Measurements from ENCODE around the gene PNISR.

PNISR gene

DNA sequence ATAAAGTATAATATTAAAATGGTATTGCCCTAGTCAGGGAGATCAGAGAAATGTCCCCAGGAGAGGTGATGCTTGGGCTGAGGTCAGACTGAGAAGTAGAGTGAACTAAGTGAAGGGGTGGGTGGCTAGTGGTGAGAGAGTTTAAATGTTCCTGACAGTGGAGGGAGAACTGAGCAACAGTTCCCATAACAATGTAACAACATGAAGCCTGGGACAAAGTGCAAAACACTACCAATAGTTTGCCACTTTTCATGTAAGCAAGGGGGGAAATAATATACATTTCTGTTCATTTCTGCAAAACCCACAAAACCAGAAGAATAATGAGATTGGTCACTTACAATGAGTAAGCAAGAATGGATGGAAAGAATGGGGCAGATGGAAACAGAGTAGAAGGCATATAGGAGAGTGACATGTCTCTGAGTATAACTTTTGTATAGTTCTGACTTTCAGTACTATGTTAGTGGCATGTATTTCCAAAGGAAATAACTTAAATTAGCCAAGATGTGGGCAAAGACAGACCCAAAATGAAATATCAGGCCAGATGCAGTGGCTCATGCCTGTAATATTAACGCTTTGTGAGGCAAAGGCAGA, 62.3 kb downstream of the PNISR start:
- no peak overlapping the region for H3K4me3 ChIP-seq (replicated peaks in 1 of 2; ENCODE audit: low read depth in 2 of 2, low read length in 2 of 2)
- no peak for DNase-seq (ENCODE audit: low read depth in 2 of 2)
- TF ChIP-seq, protein P1, sequence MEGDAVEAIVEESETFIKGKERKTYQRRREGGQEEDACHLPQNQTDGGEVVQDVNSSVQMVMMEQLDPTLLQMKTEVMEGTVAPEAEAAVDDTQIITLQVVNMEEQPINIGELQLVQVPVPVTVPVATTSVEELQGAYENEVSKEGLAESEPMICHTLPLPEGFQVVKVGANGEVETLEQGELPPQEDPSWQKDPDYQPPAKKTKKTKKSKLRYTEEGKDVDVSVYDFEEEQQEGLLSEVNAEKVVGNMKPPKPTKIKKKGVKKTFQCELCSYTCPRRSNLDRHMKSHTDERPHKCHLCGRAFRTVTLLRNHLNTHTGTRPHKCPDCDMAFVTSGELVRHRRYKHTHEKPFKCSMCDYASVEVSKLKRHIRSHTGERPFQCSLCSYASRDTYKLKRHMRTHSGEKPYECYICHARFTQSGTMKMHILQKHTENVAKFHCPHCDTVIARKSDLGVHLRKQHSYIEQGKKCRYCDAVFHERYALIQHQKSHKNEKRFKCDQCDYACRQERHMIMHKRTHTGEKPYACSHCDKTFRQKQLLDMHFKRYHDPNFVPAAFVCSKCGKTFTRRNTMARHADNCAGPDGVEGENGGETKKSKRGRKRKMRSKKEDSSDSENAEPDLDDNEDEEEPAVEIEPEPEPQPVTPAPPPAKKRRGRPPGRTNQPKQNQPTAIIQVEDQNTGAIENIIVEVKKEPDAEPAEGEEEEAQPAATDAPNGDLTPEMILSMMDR (IDR thresholded peaks at IDR 0.05; ENCODE audit: low read depth, low read length): no peak

DNA sequence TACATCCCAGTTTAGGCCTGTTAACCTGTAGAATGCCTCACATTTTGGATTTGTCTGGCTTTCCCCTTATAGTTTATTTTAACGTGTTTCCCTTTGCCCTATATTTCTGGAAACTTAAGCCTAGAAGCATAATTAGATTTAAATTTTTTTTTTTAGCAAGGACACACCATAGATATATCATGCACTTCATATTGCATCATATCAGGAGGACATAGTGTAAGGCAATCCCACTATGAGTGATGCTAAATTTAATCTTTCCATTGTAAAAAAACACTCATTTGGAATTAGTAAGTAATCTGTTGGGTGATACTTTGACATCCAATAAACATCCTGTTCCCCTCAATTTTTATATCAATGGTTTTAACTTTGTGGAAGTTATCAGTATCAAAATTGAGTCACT, 65.3 kb downstream of the PNISR start:
- no peak overlapping the region for H3K4me3 ChIP-seq (replicated peaks in 1 of 2; ENCODE audit: low read depth in 2 of 2, low read length in 2 of 2)
- DNase-seq (ENCODE audit: low read depth in 2 of 2): no peak
- TF ChIP-seq, protein P1 (IDR thresholded peaks at IDR 0.05; ENCODE audit: low read depth, low read length): no peak

DNA sequence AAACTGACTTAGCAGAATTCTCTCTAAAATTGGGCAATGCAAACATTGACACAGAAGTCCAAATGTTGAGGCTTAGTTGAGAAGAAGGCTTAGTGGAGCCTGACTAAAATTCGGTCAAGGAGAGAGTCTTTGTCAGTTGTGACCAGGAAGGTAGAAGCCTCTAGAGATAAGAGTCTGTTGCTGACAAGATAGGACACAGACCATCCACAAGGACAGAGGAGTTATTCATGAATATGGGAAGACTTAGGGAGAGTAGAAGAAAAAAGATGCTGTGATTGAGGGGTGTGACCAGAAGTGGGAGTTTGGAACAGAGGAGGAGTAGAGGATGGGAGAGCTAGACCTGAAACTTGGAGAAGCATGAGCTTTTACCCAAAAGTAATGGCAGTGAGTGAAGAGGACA, 68.5 kb downstream of the PNISR start:
- TF ChIP-seq, protein P1 (IDR thresholded peaks at IDR 0.05; ENCODE audit: low read depth, low read length): no peak
- DNase-seq (ENCODE audit: low read depth in 2 of 2): no peak
- no peak overlapping the region for H3K4me3 ChIP-seq (replicated peaks in 1 of 2; ENCODE audit: low read depth in 2 of 2, low read length in 2 of 2)

DNA sequence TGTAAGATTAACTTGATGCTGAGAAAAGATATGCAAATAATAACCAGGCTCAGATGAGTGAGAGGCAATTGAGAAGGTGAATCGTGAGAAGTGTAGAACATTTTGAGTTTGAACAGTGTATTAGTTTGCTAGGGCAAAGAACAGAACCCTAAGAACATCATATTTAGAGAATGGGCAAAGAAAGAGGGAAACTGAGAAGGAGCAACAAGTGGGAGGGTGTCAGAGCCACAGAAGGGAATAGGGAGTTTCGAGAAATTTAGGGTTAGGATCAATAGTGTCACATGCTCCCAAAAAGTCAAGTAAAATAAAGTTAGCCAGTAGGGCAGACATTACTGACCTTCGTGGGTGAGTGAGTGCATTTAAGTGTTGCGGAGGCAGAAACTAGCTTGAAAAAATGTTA, 70.1 kb downstream of the PNISR start:
- DNase-seq (ENCODE audit: low read depth in 2 of 2): no peak
- H3K4me3 ChIP-seq (replicated peaks in 1 of 2; ENCODE audit: low read depth in 2 of 2, low read length in 2 of 2): no peak overlapping the region
- TF ChIP-seq, protein P1 (IDR thresholded peaks at IDR 0.05; ENCODE audit: low read depth, low read length): no peak

DNA sequence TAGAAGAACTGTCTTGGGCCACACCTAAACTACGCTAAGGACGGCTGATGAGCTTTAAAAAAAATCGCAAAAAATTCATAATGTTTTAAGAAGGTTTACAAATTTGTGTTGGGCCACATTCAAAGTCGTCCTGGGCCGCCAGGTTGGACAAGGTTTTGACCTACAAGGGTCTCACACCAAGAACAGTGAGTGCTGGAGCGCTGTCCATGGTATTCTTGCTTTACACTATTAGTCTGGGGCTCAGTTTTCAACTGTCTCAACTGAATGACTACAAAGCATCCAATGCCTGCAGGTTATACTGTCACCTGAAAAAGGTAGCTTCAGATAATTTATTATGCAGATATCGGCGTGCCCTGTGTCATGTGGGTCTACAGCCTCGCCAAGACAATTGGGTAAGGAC, 72.0 kb downstream of the PNISR start:
- peak in 1 of 2 donors; percentile 11 for DNase-seq (ENCODE audit: low read depth in 2 of 2)
- no peak overlapping the region for H3K4me3 ChIP-seq (replicated peaks in 1 of 2; ENCODE audit: low read depth in 2 of 2, low read length in 2 of 2)

DNA sequence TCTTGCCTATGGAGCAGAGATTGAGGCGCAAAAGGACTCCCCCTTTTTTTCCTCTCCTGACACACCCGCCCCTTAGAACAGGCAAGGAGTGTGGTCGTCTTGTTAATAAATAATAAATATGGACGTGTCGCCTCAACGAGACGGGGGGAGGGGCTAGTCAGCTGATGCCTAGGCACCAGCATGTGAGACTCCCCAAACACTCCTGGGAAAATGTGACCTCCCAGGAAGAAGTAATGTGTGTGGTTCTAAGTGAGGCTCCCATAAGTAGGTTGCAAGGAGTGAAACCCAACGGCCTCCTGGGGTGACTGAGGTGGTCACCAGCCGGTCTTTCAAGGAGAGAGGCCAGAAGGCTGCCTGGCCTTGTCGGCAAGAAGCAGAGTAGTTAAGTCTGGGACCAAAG, 74.5 kb downstream of the PNISR start:
- no peak for DNase-seq (ENCODE audit: low read depth in 2 of 2)
- H3K4me3 ChIP-seq (replicated peaks in 1 of 2; ENCODE audit: low read depth in 2 of 2, low read length in 2 of 2): no peak overlapping the region
- TF ChIP-seq, protein P1 (IDR thresholded peaks at IDR 0.05; ENCODE audit: low read depth, low read length): no peak

More for the DNA sequence above, 72.0 kb downstream of the PNISR start:
- TF ChIP-seq, protein P1 (IDR thresholded peaks at IDR 0.05; ENCODE audit: low read depth, low read length): no peak

Measured in cardiac fibroblast (primary cell).